Erythroblast (primary cell): ENCODE results near the gene FDXACB1.

Experiments used
- GATA1 ChIP-seq: IDR thresholded peaks from 2 replicates; pipeline ENCODE4 v1.6.1; 2011; ENCODE audit warnings: low read depth, mild to moderate bottlenecking, control low read depth, low read length, moderate library complexity
- POLR2A ChIP-seq: IDR thresholded peaks from 2 replicates; pipeline ENCODE4 v1.6.1; 2011; ENCODE audit warnings: mild to moderate bottlenecking, low read length

DNA sequence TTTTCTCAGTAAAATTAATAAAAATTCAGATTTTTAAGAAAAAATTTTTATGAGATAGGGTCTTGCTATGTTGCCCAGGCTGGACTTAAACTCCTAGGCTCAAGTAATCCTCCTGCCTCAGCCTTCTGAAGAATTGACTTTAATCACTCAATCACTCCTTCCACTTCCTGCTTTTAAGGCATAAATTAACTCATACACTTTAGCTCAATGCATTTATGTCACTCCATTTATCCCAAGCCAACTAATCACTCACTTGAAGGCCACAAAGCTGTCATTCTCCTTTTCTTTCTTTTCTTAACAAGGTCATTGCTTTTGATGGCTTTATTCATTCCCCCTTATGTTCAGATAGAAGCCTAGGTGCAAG is 8.5 kb downstream of the FDXACB1 start:
- TF ChIP-seq POLR2A (no peak), GATA1 (no peak)
